HCT116 (cell line): Measurements from ENCODE around the gene HOXB8.

Experiments used
- POLR2AphosphoS5 ChIP-seq: IDR thresholded peaks from 2 replicates; pipeline ENCODE4 v1.6.1; 2011; ENCODE audit warnings: mild to moderate bottlenecking, low read depth, low read length, moderate library complexity
- SP1 ChIP-seq: IDR thresholded peaks from 2 replicates; pipeline ENCODE4 v1.6.1; 2012; ENCODE audit warnings: low read depth

DNA sequence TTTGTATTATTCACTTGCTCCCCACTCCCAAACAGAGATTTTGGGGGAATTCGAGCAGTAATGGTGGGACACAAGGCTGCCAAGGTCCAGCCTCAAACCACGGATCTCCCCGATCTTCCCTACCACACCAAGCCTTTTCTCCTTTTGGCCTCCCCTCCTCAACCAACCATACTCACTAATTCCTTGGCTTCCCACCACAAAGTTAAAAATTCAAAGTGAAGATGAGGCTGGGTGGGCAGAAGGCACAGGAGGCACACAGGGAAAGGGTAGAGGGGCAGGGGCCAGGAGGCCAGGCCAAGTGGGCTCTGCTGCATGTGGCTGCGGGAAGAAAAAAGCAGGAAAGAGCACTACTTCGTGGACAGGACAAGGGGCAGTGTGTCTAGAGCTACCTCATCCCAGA lies 52.2 kb downstream of the HOXB8 start:
- TF ChIP-seq SP1 (no peak), POLR2AphosphoS5 (no peak)
